NOMO-1 (cell line): ENCODE results near the gene RORB.

ENCODE experiments used
- DNase-seq, 2 experiments: peaks; one replicate each; lab custom pipeline; 2025; ENCODE audit not compliant: unreplicated experiment in 2 of 2; lab: John Stamatoyannopoulos, UW

Gene RORB

DNA sequence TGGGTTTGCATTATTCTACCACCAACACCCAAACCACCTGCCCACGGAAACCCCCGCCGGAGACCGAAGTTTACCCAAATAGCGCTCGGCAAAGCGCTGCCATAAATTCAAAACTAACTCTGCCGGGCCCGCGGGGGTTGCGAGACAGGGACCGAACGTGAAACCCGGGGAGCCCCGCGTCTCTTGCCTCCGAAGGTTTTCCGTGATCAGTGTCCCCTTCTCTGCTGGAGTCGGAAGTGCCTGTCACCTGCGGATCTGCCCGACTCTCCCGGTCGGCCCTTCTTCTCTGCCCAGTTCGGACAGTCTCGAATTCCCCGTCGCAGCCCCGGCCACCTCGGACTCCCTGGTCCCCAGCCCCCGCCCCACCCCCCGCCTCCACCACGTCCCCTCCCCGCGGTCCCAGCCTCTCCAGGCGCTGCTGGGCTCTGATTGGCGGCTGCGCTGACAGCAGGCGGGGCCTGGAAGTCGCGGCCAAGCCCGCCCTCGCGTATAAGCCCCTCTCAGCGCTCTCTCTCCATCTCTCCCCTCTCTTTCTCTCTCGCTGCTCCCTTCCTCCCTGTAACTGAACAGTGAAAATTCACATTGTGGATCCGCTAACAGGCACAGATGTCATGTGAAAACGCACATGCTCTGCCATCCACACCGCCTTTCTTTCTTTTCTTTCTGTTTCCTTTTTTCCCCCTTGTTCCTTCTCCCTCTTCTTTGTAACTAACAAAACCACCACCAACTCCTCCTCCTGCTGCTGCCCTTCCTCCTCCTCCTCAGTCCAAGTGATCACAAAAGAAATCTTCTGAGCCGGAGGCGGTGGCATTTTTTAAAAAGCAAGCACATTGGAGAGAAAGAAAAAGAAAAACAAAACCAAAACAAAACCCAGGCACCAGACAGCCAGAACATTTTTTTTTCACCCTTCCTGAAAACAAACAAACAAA is at the start of gene RORB:
RORB (plus strand) TSS at position 517 of the 929 bp plus-strand sequence. CDS start 642 bp downstream, outside the sequence.
- DNase-seq: peak in 1 of 2 experiments; percentile 20

GRCh38 chr9:74447451-74448193 is 49.5 kb upstream of the RORB start:
- DNase-seq: no peak

DNA sequence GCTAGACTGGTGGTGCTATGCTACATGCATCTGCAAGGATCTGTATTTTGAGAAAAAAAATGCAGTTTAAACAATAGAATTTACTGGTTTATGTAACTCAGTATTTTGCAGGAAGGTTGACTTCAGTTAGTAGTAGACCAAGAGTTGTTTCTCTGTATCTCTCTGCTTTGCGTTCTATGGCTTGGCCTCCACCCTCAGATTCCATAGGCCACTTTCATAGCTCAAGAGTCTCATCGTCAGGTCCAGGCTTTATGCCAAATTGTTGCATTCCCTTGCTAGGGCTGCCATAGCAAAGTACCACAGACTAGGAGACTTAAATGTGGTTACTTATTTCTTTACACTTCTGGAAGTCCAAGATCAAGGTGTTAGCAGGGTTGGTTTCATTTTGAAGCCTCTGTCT is 48.1 kb upstream of the RORB start:
- DNase-seq: no peak

DNA sequence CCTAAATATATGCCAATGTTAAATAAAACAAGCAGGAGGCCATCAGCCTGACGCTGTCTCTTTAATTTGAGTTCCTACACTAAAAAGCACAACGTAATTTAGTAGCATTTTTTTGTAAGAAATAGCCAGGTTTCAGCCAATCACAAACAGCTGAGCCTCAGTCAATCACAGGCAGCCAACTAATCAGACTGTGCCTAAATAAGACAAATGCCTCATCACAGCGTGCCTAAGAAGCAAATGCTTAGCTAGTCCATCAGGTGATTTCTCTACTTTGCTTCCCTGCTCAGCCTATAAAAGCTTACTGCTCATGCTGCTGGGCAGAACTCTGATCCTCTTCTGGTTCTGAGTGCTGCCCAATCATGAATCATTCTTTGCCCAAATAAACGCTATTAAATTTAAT is 38.3 kb upstream of the RORB start:
- DNase-seq: no peak

DNA sequence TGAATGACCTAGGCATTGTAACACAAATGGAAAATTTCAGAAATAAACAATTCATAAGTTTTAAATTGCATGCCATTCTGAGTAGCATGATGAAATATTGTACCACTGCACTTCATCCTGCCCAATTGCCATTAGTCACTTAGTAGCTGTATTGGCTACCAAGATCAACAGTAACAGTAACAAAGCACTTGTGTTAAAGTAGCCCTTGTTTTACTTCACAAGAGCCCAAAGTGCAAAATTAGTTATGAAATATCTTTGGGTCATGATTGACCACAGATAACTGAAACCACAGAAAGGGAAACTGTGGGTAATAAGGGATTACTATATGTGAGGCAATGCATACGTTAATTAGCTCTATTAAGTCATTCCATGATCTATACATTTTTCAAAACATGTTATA is 33.3 kb upstream of the RORB start:
- peak; percentile 32 to 83 for DNase-seq

GRCh38 chr9:74478606-74479005 is 18.5 kb upstream of the RORB start:
- DNase-seq: no peak

DNA sequence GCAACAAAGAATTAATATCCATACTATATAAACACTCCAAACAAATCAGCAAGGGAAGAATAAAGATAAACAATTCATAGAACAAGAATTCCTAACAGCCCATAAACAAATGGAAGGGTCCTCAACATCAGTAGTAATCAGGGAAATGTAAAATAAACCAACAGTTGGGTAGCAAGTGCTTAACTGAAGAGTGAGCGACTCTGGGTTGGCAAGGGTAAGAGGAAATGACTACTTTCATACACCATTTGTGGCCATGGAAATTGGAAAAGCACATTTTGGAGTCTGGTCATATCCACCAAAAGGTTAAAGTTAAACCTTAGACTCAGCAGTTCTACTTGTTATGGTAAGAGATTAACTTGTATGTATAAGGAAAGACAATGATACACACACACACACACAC is 17.4 kb upstream of the RORB start:
- DNase-seq: no peak

- no peak for DNase-seq
These were observed 9.7 kb upstream of the RORB start for GRCh38 chr9:74487395-74487794.

DNA sequence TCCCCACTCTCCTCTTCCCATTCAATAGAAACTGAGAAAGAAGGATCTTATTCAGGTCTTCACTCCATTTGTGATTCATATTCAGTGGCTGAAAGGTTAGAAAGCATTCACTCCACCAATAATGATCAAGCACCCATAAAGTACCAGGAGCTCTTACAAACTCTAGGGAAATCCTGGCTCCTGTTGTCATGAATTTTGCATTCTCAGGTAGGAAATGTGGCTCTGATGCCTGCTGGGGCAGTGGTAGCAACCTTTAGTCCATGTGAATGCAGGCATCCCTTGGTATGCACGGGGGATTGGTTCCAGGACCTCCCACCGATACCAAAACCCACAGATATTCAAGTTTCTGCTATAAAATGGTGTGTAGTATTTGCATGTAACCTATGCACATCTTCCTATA is 3.6 kb upstream of the RORB start:
- DNase-seq: no peak

GRCh38 chr9:74494490-74494889 is 2.6 kb upstream of the RORB start:
- no peak for DNase-seq

- no peak for DNase-seq
These were observed 729 bp upstream of the RORB start for GRCh38 chr9:74496406-74496805.

- DNase-seq: peak in 1 of 2 experiments; percentile 1
These were observed 849 bp downstream of the RORB start for GRCh38 chr9:74497748-74498620.

GRCh38 chr9:74498621-74499095 is 1.5 kb downstream of the RORB start:
- no peak for DNase-seq

GRCh38 chr9:74499111-74499601 is 2.0 kb downstream of the RORB start:
- DNase-seq: no peak

DNA sequence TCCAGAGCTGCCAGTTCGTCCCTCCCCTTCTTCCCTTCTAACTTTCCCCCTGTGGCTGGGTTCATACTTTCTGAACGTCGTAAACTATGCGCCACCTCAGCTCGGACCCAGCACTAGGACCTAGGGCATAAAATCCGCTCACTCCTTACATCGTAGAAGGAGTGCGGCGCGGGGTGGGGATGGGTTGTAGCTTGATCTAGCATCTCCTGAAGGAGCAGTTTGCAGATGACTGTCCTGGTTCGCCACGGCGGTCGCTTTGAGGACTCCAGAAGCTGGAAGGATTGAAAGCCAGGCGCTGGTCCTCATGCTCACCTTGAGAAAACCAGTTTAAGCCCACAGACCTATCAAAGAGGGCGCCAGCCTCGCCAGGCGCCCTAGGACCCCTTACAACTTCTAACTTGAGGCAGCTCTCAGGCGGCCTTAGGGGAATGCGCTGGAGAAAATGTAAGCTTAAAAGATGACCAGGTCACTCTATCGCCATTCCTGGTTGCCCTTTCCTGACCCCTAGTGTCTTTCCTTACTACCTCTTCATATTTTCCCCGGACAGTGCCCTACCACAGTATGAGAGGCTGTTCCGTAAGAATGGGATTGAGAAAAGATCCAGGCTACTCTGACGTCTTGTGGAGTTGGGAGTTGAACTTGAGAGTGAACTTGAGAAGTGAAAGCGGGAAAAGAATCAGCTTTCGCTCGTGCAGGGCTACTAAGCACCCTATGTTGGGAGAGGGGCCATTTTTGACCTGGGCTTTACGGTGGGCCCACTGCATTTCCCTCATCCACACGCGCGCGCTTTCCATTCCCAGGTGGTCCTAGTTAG is 2.8 kb downstream of the RORB start:
- no peak for DNase-seq

- DNase-seq: no peak
These were observed 3.4 kb downstream of the RORB start for GRCh38 chr9:74500584-74500924.

DNA sequence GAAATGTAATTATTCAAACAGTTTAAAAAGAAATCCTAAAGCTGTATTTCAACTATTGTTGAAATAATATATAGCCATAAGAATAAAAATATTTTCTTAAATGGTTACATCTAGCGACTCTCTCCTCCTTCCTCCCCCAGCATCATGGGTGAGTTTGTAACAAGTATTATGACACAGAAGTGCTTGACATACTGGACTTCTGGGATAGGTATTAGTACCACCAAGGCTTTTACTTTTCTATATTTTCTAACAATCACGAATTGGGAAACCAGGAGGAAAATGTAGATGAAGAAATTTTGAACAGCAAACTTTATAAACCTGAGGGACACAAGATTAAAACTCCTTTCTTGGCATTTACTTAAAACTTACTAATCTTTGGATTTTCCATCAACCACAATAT is 4.4 kb downstream of the RORB start:
- DNase-seq: no peak

DNA sequence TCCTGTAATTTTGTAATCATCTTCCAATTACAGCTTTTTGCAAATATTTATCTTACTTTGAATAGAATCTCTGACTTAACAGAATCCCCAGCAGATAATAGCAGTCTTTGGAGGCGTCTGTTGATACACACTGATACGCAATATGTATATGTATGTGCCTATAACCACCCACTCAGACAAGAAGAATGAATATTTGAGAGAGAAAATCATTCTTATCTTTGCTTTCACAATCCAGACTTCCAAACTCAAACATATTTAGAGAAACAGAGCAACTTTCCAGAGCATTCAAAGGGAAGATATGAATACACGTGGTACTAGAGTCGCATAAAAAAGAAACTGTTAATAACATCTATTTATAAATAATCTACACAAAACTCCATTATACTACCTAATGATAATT is 6.1 kb downstream of the RORB start:
- DNase-seq: no peak

DNA sequence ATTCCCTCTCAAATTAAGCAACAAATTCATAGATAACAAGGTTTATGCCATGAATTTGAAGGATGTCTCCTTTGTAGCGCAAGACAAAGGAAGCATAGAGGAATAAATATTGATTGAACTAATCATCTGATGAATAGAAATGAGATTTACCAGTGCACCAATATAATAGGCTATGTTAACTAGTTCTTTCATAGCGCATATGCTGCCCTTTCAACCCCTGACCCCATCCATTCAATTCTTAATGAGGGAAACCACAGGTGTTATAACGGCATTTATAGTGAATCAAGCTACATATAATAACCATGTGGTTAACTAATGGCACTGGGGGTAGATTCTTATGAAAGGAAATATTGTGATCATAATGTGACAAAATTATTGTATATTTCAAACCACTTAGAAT is 6.5 kb downstream of the RORB start:
- DNase-seq: no peak

- DNase-seq: no peak
These were observed 14.2 kb downstream of the RORB start for GRCh38 chr9:74511333-74511732.
